ENCODE measurements around the gene DPY30. TPM values are rescaled to one million over a fixed set of nuclear protein-coding genes. Genes with fewer than 3 reads are reported as not detected.
A peak's percentile ranks its signal among the peaks of the same experiment; 100 is the strongest.

DPY30 gene
- total RNA-seq, 2 experiments from 2014 or later, result 68.5 to 68.8 TPM

DNA sequence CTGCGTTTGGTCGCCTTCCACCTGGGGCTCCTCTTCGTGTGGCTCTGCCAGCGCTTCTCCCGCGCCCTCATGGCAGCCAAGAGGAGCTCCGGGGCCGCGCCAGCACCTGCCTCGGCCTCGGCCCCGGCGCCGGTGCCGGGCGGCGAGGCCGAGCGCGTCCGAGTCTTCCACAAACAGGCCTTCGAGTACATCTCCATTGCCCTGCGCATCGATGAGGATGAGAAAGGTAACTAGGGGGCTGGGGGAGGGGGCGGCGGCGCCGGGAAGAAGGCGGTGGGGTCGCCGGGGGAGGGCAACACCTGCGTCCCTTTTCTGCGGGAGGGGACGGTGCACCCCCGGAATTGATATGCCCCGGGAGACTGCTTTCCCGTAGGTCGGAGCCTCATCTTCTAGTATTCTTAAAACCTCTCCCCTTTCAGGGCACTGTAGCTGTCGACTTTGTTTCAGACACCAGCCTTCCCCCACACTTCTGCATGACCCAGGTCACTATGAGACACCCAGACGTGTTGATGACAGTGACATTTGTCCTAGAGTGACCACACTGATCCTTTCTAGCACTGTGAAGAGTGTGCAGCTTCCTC, 24.5 kb upstream of the DPY30 start:
- ChIA-PET POLR2A (interaction anchor here (0.8 to 3.3 kb wide), 10 partner anchors 9 to 102 kb away, joined by 3 to 20 read pairs (median 4); partner anchors contain the start of genes DPY30 and SLC30A6), CTCF (interaction anchor here (0.9 to 1.4 kb wide), 4 partner anchors 22 to 55 kb away, joined by 3 to 4 read pairs (median 4); partner anchors contain the start of gene DPY30)
- DNase-seq, result peak; percentile 46
- Mint-ChIP-seq H3K4me3 (peak overlapping the region; percentile 88), H3K4me1 (ENCODE audit: low read depth) (peaks cover 20% of the 10 kb centered on the region), H3K27me3 (no peaks in the 10 kb centered on the region), H3K27ac (peak overlapping the region; percentile 90), H3K36me3 (ENCODE audit: low read depth) (peaks cover 2% of the 10 kb centered on the region), H3K9me3 (no peaks in the 10 kb centered on the region)
- TF ChIP-seq, protein P1, sequence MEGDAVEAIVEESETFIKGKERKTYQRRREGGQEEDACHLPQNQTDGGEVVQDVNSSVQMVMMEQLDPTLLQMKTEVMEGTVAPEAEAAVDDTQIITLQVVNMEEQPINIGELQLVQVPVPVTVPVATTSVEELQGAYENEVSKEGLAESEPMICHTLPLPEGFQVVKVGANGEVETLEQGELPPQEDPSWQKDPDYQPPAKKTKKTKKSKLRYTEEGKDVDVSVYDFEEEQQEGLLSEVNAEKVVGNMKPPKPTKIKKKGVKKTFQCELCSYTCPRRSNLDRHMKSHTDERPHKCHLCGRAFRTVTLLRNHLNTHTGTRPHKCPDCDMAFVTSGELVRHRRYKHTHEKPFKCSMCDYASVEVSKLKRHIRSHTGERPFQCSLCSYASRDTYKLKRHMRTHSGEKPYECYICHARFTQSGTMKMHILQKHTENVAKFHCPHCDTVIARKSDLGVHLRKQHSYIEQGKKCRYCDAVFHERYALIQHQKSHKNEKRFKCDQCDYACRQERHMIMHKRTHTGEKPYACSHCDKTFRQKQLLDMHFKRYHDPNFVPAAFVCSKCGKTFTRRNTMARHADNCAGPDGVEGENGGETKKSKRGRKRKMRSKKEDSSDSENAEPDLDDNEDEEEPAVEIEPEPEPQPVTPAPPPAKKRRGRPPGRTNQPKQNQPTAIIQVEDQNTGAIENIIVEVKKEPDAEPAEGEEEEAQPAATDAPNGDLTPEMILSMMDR (IDR thresholded peaks at IDR 0.05), result no peak
- ATAC-seq, result peak; percentile 8
- intact Hi-C loops (cut with micrococcal nuclease), result no loop called here

DNA sequence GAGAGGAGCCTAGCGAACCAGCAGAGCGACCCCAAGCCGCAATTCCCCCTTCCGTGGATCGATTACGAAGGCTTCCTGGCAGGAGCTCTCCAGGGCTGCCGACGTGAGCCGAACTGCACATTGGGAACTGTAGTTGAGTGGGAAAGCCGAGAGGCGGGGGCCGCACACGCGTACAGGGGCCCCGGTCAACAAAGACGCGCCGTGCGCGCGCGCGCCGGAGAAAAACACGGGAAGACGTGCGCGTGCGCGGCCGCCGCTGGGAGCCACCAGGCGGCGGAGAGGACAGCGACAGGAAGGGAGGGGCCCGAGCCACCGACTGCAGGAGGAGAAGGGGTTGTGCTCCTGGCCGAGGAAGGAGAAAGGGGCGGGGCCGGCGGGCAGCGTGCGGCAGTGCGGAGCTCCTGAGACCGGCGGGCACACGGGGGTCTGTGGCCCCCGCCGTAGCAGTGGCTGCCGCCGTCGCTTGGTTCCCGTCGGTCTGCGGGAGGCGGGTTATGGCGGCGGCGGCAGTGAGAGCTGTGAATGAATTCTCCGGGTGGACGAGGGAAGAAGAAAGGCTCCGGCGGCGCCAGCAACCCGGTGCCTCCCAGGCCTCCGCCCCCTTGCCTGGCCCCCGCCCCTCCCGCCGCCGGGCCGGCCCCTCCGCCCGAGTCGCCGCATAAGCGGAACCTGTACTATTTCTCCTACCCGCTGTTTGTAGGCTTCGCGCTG, 23.9 kb upstream of the DPY30 start, which contains the start of gene SPAST:
SPAST (plus strand) TSS at position 247 of the 711 bp plus-strand sequence; CDS start at position 523, 276 bp downstream.
- Mint-ChIP-seq H3K4me1 (ENCODE audit: low read depth) (peaks cover 20% of the 10 kb centered on the region), H3K4me3 (peak within 1 kb of the TSS; percentile 88), H3K36me3 (ENCODE audit: low read depth) (peaks cover 2% of the 10 kb centered on the region), H3K27me3 (no peaks in the 10 kb centered on the region), H3K27ac (peak within 1 kb of the TSS; percentile 90), H3K9me3 (no peaks in the 10 kb centered on the region)
- TF ChIP-seq, protein P1 (IDR thresholded peaks at IDR 0.05), result peak; percentile 50
- ATAC-seq (peak; percentile 95), DNase-seq (peak; percentile 98)
- ChIA-PET POLR2A (interaction anchor here (0.6 to 3.3 kb wide), 12 partner anchors 8 to 103 kb away, joined by 3 to 20 read pairs (median 3); partner anchors contain the start of genes DPY30, MEMO1 and SLC30A6), CTCF (interaction anchor here (0.9 to 1.4 kb wide), 7 partner anchors 10 to 55 kb away, joined by 3 to 4 read pairs (median 3); partner anchors contain the start of gene DPY30)
- intact Hi-C loops (cut with micrococcal nuclease), result no loop called here

DNA sequence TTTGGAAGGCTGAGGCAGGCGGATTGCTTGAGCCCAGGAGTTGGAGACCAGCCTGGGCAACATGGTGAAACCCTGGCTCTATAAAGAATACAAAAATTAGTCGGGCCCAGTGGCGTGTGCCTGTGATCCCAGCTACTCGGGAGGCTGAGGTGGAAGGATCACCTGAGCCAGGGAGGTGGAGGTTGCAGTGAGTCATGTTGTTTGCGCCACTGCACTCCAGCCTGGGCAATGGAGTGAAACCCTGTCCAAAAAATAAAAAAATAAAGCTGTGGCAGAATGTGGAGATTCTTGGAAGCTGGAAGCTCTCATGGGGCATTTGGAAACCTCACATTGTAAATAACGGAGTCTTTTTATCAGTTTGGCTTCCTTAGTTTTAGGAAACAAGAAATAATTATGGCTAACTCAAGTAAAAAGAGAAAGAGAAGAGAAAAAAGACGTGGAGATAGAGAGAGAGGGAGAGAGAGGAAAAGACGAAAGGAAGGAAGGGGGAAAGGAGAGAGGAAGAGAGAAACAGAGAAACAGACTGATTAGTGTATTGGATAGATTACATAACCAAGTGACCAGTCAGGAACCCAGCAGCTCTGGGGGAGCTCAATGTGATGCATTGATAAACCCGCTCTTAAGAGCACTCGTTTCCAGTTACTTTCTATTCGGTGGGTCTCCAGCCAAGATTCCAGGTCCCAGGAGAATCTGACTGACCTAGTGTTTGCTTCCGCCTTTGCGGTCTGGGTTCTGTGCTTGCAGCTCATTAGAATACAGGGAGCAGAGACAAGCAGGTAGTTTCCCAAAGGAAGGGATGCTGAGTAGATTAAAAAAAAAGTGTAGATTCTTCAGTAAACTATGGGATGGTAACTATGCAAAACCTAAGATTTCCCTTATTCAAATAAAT, 22.6 kb upstream of the DPY30 start:
- peak; percentile 16 for DNase-seq
- CTCF ChIA-PET, result interaction anchor here (0.9 to 1.7 kb wide), 4 partner anchors 8 to 175 kb away, joined by 3 to 6 read pairs (median 5); partner anchors contain the start of gene DPY30

DNA sequence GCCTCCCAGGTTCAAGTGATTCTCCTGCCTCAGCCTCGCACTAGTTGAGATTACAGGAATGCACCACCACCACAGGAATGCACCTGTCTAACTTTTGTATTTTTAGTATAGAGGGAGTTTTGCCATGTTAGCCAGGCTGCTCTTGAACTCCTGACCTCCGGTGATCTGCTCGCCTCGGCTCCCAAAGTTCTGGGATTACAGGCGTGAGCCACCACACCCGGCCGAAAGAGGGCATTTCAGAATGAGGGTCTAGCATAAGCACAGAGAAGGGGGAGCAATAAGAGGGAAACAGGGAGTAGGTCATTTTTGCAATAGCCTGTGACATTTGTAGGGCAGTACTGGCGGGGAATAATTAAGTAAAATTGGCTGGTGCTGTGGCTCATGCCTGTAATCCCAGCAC, 21.8 kb upstream of the DPY30 start:
- ChIA-PET POLR2A (no interaction called here), CTCF (interaction anchor here (1.5 to 1.7 kb wide), 2 partner anchors 22 to 174 kb away, joined by 6 read pairs; partner anchors contain the start of gene DPY30)
- TF ChIP-seq, protein P1 (IDR thresholded peaks at IDR 0.05), result no peak
- Mint-ChIP-seq H3K27ac (no peak overlapping the region), H3K4me1 (ENCODE audit: low read depth) (peaks cover 17% of the 10 kb centered on the region), H3K9me3 (no peaks in the 10 kb centered on the region), H3K4me3 (no peak overlapping the region), H3K27me3 (no peaks in the 10 kb centered on the region), H3K36me3 (ENCODE audit: low read depth) (peaks cover 2% of the 10 kb centered on the region)
- intact Hi-C loops (cut with micrococcal nuclease), result no loop called here
- ATAC-seq (no peak), DNase-seq (no peak)

More for the DNA sequence above, 22.6 kb upstream of the DPY30 start:
- ATAC-seq, result no peak
- Mint-ChIP-seq H3K4me3 (peak overlapping the region; percentile 88), H3K36me3 (ENCODE audit: low read depth) (peaks cover 2% of the 10 kb centered on the region), H3K27ac (no peak overlapping the region), H3K27me3 (no peaks in the 10 kb centered on the region), H3K4me1 (ENCODE audit: low read depth) (peaks cover 19% of the 10 kb centered on the region), H3K9me3 (no peaks in the 10 kb centered on the region)
- POLR2A ChIA-PET, result interaction anchor here (1.3 to 3.3 kb wide), 3 partner anchors 21 to 52 kb away, joined by 3 to 20 read pairs (median 3); partner anchors contain the start of genes DPY30 and MEMO1
- TF ChIP-seq, protein P1 (IDR thresholded peaks at IDR 0.05), result no peak
- intact Hi-C loops (cut with micrococcal nuclease), result no loop called here

All from activated CD8-positive, alpha-beta T cell treated with anti-CD3 and anti-CD28 coated beads for 36 hours (primary cell).